GM12878 (cell line): Measurements from ENCODE around the gene CAV1.

ENCODE experiments used
- HCFC1 ChIP-seq: fragments of 150-350 bp; IDR thresholded peaks from 2 replicates; pipeline ENCODE4 v1.6.1; 2014; ENCODE audit warnings: low read length
- ZNF274 ChIP-seq: IDR thresholded peaks from one replicate; pipeline ENCODE4 v1.8.0; 2011; ENCODE audit not compliant: insufficient read length, insufficient read depth

DNA sequence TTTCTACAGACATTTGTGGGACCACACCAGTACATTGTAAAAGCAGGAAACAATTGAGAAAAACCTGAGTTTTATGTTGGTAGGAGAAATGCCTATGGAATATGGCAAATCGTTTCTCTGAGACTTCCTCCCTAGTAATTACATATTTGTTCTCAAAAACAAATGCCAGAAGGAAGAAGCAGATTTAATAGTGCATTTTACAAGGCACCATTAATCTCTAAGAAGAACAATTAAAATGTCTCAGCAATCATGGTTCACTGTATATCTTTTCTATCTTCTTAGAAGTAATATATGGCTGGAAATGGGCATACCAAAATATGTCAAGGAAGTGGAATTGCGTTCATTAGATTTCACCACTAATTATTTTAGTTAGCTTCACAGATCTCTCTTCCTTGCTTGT lies 13.3 kb downstream of the CAV1 start:
- TF ChIP-seq ZNF274 (no peak), HCFC1 (no peak)
